Activated CD4-positive, alpha-beta memory T cell treated with anti-CD3 and anti-CD28 coated beads, Interleukin-2, amount 10 ng/mL, durations not matched to agents 7 days and 5 days (primary cell): ENCODE measurements around the gene RAB1A. TPM values are rescaled to one million over a fixed set of nuclear protein-coding genes. Genes with fewer than 3 reads are reported as not detected.
"Not testable (repeated sequence)": the region's sequence is repeated elsewhere in the genome, so short reads cannot be mapped to it uniquely, and the experiment has no call there.

Source experiments
- CTCF ChIA-PET: fragments of 350-600 bp; sonication (Branson Sonifier 250); formaldehyde crosslinking; loops from one replicate; lab custom pipeline; 2021; ENCODE audit warnings: antibody characterized with exemption, inconsistent platforms; lab: Charles Lee
- POLR2A ChIA-PET: fragments of 350-600 bp; sonication (Branson Sonifier 250); formaldehyde crosslinking; loops from one replicate; lab custom pipeline; 2021; ENCODE audit warnings: antibody characterized with exemption; lab: Charles Lee
- DNase-seq: peaks from one replicate; pipeline ENCODE4 v3.0.0-alpha.2; 2020
- H3K27ac Mint-ChIP-seq: one replicate; pipeline ENCODE4 v1.8.0; 2021; ENCODE audit warnings: mild to moderate bottlenecking, mixed read lengths
- H3K27me3 Mint-ChIP-seq: one replicate; pipeline ENCODE4 v1.8.0; 2021; ENCODE audit warnings: mixed read lengths
- H3K36me3 Mint-ChIP-seq: one replicate; pipeline ENCODE4 v1.8.0; 2021; ENCODE audit warnings: low read depth, mixed read lengths
- H3K4me1 Mint-ChIP-seq: one replicate; pipeline ENCODE4 v1.8.0; 2021; ENCODE audit warnings: mixed read lengths
- H3K4me3 Mint-ChIP-seq: one replicate; pipeline ENCODE4 v1.8.0; 2021; ENCODE audit warnings: mild to moderate bottlenecking, mixed read lengths
- H3K9me3 Mint-ChIP-seq: one replicate; pipeline ENCODE4 v1.8.0; 2021; ENCODE audit warnings: mixed read lengths
- total RNA-seq, 2 experiments: library from RNA; stranded (reverse); gene quantifications; one replicate each; pipeline ENCODE4 v1.2.3, GENCODE V29; 2021

Gene RAB1A
- total RNA-seq: 10 to 100 TPM; 74.0 to 74.9 TPM

DNA sequence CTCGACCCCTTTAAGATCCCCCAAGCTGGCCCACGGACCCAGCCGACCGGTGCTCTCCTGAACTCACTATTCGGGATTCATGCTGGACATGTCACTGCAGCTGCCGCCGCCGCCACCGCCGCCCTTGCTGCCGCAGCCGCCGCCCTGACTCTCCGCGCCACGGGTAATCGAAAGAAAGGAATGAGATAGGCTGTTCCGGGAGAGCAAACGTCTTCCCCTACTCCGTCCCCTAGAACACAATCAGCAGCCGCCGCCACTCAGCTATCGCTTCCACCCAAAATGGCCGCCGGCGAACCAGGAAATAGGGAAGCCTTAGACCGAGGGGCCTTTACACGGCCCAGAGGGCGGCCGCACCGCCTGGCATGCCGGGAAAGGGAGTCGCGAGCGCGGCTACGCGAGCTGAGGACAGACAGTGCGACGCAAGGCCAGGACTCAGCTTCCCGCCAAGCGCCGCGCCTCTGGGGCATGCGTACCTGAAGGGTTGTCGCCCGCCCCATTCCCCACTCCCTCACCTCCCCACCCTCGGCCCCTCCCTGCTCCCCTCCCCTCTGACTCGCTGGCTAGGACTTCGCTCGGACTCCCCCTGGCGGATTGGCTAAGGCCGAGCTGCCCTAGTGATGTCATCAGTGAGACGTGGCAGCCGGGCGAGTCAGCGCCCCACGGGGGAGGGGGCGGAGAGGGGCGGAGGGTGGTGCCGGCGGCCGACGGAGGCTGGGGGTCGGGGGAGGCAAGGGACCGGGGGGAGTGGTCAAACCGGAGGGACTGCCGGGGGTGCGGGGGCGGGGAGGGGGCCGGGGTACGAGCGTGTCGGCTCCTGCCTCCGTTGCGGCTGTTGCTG, at the start of gene RAB1A:
Gene RAB1A (minus strand): TSS at position 281 of the 838 bp plus-strand sequence. CDS start 191 bp downstream, at position 90.
- POLR2A ChIA-PET: interaction anchor here (0.6 to 3.6 kb wide), 38 partner anchors 9 to 1274 kb away, joined by 3 to 73 read pairs (median 4); partner anchors contain the start of genes ACTR2, AFTPH and CEP68
- H3K27me3 Mint-ChIP-seq: peaks cover 9% of the 10 kb centered on the region
- peak; percentile 99 for DNase-seq
- CTCF ChIA-PET: interaction anchor here (0.5 to 3.6 kb wide), 27 partner anchors 9 to 214 kb away, joined by 3 to 38 read pairs (median 4); partner anchors contain the start of genes ACTR2 and CEP68
- peaks cover 19% of the 10 kb centered on the region for H3K36me3 Mint-ChIP-seq
- H3K27ac Mint-ChIP-seq: peak within 1 kb of the TSS; percentile 98
- H3K4me1 Mint-ChIP-seq: peaks cover 39% of the 10 kb centered on the region
- peak within 1 kb of the TSS; percentile 99 for H3K4me3 Mint-ChIP-seq
- no peaks in the 10 kb centered on the region for H3K9me3 Mint-ChIP-seq

DNA sequence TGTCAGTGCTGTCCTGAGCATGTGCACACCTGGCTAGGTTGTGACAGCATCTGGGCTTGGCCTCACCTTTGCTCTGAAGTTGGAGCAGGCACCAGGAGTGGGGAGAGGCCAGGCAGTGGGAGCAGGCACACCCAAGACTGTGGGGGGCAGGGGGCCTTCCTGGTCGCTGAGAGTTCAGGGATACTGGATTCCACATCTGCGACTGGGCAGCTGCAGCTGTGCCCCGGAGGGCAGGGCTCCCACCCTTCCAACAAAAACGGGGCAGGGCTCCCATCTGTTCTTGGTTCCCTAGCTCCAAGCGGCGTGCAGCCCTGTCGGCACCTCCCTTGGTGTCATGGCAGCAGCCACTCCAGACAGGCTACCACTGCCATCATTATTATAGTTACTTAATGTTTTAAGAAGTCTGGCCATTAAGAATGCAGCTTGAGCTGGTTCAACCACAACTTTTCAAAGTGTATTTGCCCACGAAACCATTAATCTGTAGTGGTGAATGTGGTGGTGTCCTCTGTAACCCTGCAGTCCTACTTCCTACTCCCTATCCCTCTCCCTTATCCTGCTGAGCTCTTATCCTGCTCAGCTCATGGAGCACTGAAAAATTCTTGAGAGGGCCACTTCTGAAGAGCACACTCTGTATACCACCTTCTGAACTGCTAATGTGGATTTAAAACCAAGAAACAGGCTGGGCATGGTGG, 48.0 kb upstream of the RAB1A start:
- Mint-ChIP-seq H3K9me3 (no peaks in the 10 kb centered on the region), H3K4me3 (no peak overlapping the region), H3K27me3 (peaks cover 15% of the 10 kb centered on the region), H3K36me3 (no peaks in the 10 kb centered on the region), H3K4me1 (no peaks in the 10 kb centered on the region), H3K27ac (no peak overlapping the region)
- ChIA-PET CTCF (interaction anchor here (1.5 to 2.5 kb wide), 3 partner anchors 9 to 113 kb away, joined by 6 to 11 read pairs (median 6); no protein-coding TSS in a partner anchor), POLR2A (no interaction called here)
- no peak for DNase-seq

DNA sequence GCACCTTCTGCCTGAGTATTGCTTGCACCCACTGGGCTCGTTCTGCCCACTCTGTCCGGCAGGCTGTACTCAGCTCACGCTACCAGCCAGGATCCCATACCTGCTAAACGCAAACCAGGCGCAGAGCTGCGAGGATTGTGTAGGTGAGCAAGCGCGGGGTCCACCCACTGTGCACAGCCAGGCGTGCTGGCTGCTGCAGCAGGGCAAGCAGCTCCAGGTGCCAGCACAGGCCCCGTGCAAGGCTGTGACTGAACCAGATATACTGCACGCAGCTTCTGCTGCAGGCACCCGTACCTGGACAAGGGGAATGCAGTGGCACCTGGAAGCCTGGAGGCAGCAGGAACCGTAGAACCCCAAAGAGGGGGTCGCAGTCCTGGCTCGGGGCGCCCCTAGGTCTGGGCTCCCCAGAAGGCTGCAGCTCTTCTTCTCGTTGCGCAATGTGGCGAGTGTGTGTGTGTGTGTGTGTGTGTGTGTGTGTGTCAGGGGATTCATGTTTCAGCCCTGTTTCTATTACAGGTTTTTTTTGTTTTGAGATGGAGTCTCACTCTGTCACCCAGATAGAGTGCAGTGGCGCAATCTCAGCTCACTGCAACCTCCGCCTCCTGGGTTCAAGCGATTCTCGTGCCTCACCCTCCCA, 46.1 kb upstream of the RAB1A start:
- Mint-ChIP-seq H3K27me3 (peaks cover 7% of the 10 kb centered on the region), H3K9me3 (no peaks in the 10 kb centered on the region), H3K36me3 (no peaks in the 10 kb centered on the region), H3K4me1 (no peaks in the 10 kb centered on the region), H3K4me3 (no peak overlapping the region), H3K27ac (no peak overlapping the region)
- ChIA-PET CTCF (interaction anchor here (2.5 kb wide), 1 partner anchor 11 kb away, joined by 10 read pairs; no protein-coding TSS in a partner anchor), POLR2A (interaction anchor here (1.5 kb wide), 1 partner anchor 51 kb away, joined by 6 read pairs; the partner anchor contains the start of gene ACTR2)
- DNase-seq: no peak

DNA sequence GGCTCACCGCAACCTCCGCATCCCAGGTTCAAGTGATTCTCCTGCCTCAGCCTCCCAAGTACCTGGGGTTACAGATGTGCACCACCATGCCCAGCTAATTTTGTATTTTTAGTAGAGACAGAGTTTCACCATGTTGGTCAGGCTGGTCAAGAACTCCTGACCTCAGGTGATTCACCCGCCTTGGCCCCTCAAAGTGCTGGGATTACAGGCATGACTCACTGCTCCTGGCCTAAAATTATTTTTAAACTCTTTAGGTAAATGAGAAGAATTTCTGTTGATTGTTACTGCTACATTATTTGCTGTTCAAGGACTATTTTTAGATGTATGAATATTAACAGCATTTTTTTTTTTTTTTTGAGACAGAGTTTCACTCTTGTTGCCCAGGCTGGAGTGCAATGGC, 44.1 kb upstream of the RAB1A start:
- H3K36me3 Mint-ChIP-seq, H3K27ac Mint-ChIP-seq, H3K27me3 Mint-ChIP-seq, POLR2A ChIA-PET, H3K4me1 Mint-ChIP-seq, DNase-seq, H3K9me3 Mint-ChIP-seq, H3K4me3 Mint-ChIP-seq: not testable (repeated sequence)
- CTCF ChIA-PET: interaction anchor here (0.9 to 6.8 kb wide), 4 partner anchors 13 to 110 kb away, joined by 3 to 82 read pairs (median 6); no protein-coding TSS in a partner anchor

DNA sequence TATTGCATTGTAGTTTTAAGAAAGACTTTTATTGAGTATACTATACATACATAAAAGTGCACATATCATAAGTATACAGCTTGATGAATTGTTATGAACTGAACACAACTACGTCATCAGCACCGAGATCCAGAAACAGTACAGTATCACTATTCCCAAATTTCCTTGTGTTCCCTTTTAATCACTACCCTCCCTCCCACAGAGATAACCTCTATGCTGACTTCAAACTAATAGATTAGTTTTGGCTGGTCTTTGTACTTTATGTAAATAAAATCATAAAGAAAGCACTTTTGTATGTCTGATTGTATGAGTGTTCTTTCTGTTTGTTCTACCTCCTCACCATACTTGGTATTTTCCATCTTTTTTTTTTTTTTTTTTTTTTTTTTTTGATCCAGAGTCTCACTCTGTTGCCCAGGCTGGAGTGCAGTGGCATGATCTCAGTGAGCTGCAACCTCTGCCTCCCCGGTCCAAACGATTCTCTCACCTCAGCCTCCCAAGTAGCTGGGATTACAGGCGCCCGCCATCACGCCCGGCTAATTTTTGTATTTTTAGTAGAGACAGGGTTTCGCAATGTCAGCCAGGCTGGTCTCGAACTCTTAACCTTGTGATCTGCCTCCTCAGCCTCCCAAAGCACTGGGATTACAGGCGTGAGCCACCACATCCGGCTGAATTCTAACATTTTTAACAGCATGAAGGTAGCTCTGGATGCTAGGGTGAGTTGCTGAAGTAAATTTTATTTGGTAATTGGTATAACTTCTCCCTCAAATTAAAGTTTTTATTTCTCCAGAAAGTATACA, 43.3 kb upstream of the RAB1A start:
- H3K4me1 Mint-ChIP-seq: no peaks in the 10 kb centered on the region
- H3K9me3 Mint-ChIP-seq: no peaks in the 10 kb centered on the region
- no peaks in the 10 kb centered on the region for H3K36me3 Mint-ChIP-seq
- peaks cover 2% of the 10 kb centered on the region for H3K27me3 Mint-ChIP-seq
- no peak overlapping the region for H3K4me3 Mint-ChIP-seq
- CTCF ChIA-PET: interaction anchor here (0.6 to 6.8 kb wide), 3 partner anchors 9 to 109 kb away, joined by 3 to 82 read pairs (median 3); no protein-coding TSS in a partner anchor
- DNase-seq: no peak
- H3K27ac Mint-ChIP-seq: no peak overlapping the region
- POLR2A ChIA-PET: no interaction called here

DNA sequence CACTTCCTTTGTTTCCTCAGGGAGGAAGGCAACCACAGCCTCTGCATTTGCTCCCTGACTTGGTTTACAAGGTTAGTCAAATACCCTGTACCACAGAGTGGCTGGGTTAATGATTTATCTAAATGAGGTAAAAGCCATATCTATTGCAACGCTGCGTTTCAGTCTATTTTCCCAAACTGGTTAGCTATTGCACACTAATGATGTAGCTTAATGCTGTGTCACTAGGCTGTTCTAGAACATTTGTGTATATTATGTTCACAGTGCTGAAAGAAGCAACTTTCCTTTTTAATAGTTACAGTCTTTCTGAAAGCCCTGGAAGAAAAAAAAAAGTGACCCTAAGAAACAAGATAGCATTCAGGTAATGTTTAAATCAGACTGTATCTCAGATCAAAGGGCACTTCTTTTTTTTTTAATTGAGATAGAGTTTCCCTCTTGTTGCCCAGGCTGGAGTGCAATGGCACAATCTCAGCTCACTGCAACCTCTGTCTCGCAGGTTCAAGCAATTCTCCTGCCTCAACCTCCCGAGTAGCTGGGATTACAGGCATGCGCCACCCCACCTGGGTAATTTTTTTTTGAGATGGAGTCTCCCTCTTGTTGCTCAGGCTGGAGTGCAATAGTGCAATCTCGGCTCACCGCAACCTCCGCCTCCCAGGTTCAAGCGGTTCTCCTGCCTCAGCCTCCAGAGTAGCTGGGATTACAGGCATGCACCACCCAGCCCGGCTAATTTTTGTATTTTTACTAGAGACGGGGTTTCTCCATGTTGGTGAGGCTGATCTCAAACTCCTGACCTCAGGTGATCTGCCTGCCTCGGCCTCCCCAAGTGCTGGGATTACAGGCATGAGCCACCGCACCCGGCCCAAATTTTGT, 40.9 kb upstream of the RAB1A start:
- not testable (repeated sequence) for H3K9me3 Mint-ChIP-seq, H3K4me3 Mint-ChIP-seq, H3K36me3 Mint-ChIP-seq, DNase-seq, H3K27ac Mint-ChIP-seq, H3K27me3 Mint-ChIP-seq, H3K4me1 Mint-ChIP-seq
- ChIA-PET POLR2A (interaction anchor here (0.6 to 1.3 kb wide), 2 partner anchors 41 to 106 kb away, joined by 3 to 4 read pairs; partner anchors contain the start of gene RAB1A), CTCF (interaction anchor here (0.7 to 6.8 kb wide), 9 partner anchors 14 to 112 kb away, joined by 3 to 82 read pairs (median 4); partner anchors contain the start of gene CEP68)

DNA sequence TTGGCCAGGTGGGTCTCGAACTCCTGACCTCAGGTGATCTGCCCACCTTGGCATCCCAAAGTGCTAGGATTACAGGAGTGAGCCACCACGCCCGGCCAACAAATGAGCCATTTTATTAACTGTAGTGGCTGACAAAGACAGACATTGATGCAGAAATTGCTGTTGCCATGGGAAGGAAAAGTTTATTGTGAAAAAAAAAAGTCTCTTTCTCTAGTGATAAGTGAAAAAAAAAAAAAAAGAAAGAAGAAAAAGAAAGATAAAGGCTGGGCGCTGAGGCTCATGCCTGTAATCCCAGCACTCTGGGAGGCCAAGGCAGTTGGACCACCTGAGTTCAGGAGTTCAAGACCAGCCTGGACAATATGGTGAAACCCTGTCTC, 39.8 kb upstream of the RAB1A start:
- Mint-ChIP-seq H3K27ac (no peak overlapping the region), H3K27me3 (peaks cover 2% of the 10 kb centered on the region), H3K4me3 (no peak overlapping the region), H3K36me3 (no peaks in the 10 kb centered on the region), H3K9me3 (no peaks in the 10 kb centered on the region), H3K4me1 (no peaks in the 10 kb centered on the region)
- no peak for DNase-seq
- ChIA-PET CTCF (interaction anchor here (1.0 to 6.8 kb wide), 14 partner anchors 9 to 251 kb away, joined by 3 to 82 read pairs (median 8); partner anchors contain the start of genes CEP68 and RAB1A), POLR2A (interaction anchor here (1.1 to 1.9 kb wide), 4 partner anchors 12 to 105 kb away, joined by 4 to 7 read pairs (median 4); partner anchors contain the start of gene RAB1A)

DNA sequence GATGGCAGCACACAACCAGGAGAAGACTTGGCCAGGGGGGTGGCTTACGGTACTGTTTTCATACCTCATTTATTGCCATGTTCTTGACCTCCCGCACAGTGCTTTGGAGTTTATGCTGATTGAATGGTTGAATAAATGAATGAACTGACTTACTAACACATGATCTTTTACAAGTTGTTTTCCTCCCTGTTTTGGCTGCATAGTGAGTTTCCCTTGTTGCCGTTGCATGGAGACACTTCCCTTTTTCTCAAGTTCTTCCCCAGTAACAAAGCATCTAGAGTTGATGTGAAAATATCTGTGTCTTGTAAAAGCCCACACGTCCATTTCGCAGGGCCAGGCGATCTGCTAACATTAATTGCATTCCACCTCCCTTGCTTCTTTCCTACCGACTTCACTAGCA, 35.7 kb upstream of the RAB1A start:
- Mint-ChIP-seq H3K27me3 (no peaks in the 10 kb centered on the region), H3K36me3 (no peaks in the 10 kb centered on the region), H3K9me3 (no peaks in the 10 kb centered on the region), H3K4me3 (no peak overlapping the region), H3K27ac (no peak overlapping the region), H3K4me1 (peaks cover 13% of the 10 kb centered on the region)
- POLR2A ChIA-PET: no interaction called here
- DNase-seq: no peak
- CTCF ChIA-PET: interaction anchor here (0.7 kb wide), 2 partner anchors 21 to 178 kb away, joined by 3 read pairs; no protein-coding TSS in a partner anchor

DNA sequence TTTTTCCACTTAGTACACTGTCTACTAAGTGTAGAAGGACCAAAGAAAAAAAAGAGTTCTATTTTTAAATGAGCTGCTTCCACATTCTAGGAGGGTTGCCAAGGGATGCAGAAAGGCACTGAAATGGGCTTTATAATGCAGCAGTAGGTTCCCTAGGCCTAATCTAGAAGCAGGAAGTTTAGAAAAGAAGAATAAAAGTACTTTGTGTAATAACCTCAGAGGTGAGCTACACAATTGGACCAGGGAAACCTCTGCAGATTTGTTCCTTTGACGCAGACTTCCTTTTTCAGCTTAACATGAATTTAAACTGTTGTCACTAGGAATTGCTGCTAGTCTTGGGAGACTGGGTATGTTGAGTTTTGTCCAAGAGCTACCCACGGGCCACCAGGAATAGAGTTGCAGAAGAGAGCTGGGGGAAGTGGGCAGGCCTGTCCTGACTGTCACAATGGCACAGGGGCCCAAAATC, 34.6 kb upstream of the RAB1A start:
- Mint-ChIP-seq H3K27ac (no peak overlapping the region), H3K4me1 (peaks cover 22% of the 10 kb centered on the region), H3K9me3 (no peaks in the 10 kb centered on the region), H3K27me3 (no peaks in the 10 kb centered on the region), H3K36me3 (no peaks in the 10 kb centered on the region), H3K4me3 (no peak overlapping the region)
- DNase-seq: no peak
- ChIA-PET POLR2A (interaction anchor here (0.7 to 2.1 kb wide), 2 partner anchors 34 to 35 kb away, joined by 3 to 7 read pairs; partner anchors contain the start of gene RAB1A), CTCF (interaction anchor here (0.8 to 2.9 kb wide), 3 partner anchors 9 to 100 kb away, joined by 3 to 11 read pairs (median 4); no protein-coding TSS in a partner anchor)

DNA sequence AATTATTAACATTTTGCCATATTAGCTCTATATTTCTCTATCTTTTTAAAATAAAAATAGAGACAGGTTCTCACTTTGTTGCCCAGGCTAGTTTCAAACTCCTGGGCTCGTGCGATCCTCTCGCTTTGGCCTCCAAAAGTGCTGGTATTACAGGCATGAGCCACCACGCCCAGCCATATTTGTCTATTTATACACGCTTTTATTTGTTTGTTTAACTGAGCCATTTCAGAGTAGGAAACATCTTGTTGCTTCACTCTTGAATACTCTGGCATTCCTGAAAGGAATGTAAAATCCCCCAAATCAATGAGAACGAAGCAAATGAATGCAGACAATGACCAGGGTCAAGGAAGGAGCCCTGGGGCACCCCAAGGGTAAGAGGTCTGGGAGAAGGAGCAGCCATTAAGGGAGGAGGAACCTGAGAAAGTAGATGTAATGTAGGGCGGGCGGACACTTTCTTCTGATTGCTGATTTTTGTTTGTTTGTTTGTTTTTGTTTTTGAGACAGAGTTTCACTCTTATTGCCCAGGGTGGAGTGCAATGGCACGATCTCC, 31.7 kb upstream of the RAB1A start:
- CTCF ChIA-PET: no interaction called here
- Mint-ChIP-seq H3K27ac (no peak overlapping the region), H3K36me3 (no peaks in the 10 kb centered on the region), H3K9me3 (no peaks in the 10 kb centered on the region), H3K27me3 (no peaks in the 10 kb centered on the region), H3K4me1 (peaks cover 28% of the 10 kb centered on the region), H3K4me3 (no peak overlapping the region)
- no peak for DNase-seq
- POLR2A ChIA-PET: interaction anchor here (1.2 to 2.2 kb wide), 2 partner anchors 21 to 66 kb away, joined by 3 to 5 read pairs; partner anchors contain the start of gene ACTR2
